Activated naive CD4-positive, alpha-beta T cell treated with anti-CD3 and anti-CD28 coated beads, Interleukin-2, amount 50 U/mL, for 72 hours (primary cell): ENCODE data around the gene ZDHHC16. TPM values are rescaled to one million over a fixed set of nuclear protein-coding genes. Genes with fewer than 3 reads are reported as not detected.

Experiments used
- ATAC-seq, 2 donors: fragments of 150-1000 bp; cut with Tn5 transposase; 2 replicates each; pipeline ENCODE4 v1.10.0; 2021; ENCODE audit warnings: mild to moderate bottlenecking in 2 of 2, moderate library complexity in 2 of 2
- DNase-seq, 2 donors: peaks; one replicate each; pipeline ENCODE4 v3.0.0; 2021 to 2022; ENCODE audit warnings: low spot score in 2 of 2
- H3K27ac Mint-ChIP-seq, 2 donors: one replicate each; pipeline ENCODE4 v1.8.0; 2022; ENCODE audit warnings: mild to moderate bottlenecking in 2 of 2, mixed read lengths in 2 of 2
- H3K36me3 Mint-ChIP-seq, 2 donors: one replicate each; pipeline ENCODE4 v1.8.0; 2022; ENCODE audit warnings: mixed read lengths in 2 of 2
- H3K9me3 Mint-ChIP-seq, 2 donors: one replicate each; pipeline ENCODE4 v1.8.0; 2022; ENCODE audit warnings: mixed read lengths in 2 of 2
- total RNA-seq, 2 donors: library from RNA; stranded (reverse); gene quantifications; one replicate each; pipeline ENCODE4 v1.2.3, GENCODE V29; 2022

Gene ZDHHC16
- total RNA-seq, 2 donors from 2014 or later = 25.4 to 45.0 TPM

DNA sequence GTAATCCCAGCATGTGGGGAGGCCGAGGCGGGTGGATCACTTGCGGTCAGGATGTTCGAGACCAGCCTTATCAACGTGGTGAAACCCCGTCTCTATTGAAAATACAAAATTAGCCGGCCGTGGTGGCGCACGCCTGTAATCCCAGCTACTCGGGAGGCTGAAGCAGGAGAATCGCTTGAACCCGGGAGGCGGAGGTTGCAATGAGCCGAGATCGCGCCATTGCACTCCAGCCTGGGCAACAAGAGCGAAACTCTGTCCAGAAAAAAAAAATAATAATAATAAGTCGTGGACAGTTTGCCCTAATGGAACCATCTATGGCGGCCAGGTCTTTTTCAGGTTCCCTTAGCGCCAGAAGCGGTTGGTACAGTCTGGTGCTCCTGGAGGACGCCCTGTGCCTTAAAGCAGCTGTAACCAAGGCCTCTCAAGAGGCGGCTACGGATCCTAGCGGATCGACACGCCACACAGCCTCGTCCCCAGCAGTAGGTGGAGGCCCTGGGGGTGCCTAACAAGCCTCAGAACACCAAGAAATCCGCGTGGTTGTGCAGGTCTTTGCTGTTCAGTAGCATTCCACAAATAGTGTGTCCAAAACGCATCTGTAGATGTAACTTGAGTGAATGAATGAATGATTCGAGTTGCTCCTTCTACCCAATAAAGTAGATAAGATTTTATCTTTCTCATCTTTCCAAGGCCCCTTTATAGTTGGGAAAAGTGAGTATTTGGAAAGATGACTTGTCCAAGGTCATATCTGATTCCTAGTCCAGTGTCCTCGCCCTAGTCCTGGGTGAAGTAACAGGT lies 19.0 kb upstream of the ZDHHC16 start:
- peaks cover 45 to 63% of the 10 kb centered on the region in 2 donors for H3K36me3 Mint-ChIP-seq
- peak overlapping the region; percentile 96 to 99 for H3K27ac Mint-ChIP-seq
- no peak for ATAC-seq
- no peak for DNase-seq
- no peaks in the 10 kb centered on the region for H3K9me3 Mint-ChIP-seq

DNA sequence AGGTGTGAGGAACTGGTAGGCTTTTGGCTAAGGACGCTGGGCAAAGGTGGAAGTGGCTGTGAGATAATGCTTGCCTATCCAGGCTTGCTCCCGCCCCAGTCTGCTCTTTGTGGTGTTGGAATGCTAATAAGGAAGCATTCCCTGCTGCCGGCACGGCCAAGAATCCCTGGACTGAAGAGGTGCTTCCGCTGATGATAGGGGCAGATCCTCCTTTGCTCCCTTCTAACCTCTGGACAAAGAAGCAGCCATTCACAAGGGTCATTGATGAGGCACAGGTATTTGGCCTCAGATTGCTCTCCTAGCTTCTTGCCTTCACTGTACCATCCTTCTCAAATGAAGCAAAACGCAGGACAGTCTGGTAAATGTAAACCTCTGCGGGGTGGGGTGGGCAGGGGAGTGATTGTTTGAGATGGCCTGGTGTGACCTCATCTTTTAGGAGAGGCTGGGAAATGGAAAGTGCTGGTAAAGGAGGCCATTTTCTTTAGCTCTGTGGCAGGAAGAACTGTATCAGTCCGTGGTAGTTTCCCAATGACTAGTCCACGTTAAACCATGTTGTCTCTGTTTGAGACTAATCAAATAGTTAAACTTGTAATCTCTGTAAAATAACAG lies 18.3 kb upstream of the ZDHHC16 start:
- peak overlapping the region; percentile 96 to 99 for H3K27ac Mint-ChIP-seq
- ATAC-seq (peak; percentile 41 to 50), DNase-seq (no peak)
- H3K36me3 Mint-ChIP-seq = peaks cover 45 to 65% of the 10 kb centered on the region in 2 donors
- H3K9me3 Mint-ChIP-seq = no peaks in the 10 kb centered on the region

- peaks cover 45 to 65% of the 10 kb centered on the region in 2 donors for H3K36me3 Mint-ChIP-seq
- no peaks in the 10 kb centered on the region for H3K9me3 Mint-ChIP-seq
- peak in 1 of 2 donors; percentile 3 for ATAC-seq
Measured at GRCh38 chr10:97428572-97428981, 17.4 kb upstream of the ZDHHC16 start.

DNA sequence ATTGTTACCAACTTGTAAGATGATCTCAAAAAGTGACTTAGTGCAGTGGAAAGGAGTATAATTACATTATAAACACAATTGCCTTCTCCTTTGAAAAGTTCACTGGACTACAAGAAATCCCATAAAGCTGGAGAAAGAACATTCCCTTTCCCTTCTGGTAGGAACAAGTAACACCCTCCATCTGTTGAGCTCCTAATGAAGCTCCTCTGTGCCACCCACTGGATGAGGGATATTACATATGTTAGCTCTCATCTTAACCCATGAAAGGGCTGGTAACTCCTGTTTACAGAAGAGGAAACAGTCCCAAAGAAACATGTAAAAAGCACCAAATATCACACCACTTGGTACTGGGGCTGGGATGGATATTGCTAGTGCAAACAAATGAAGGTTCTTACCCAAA lies 11.9 kb upstream of the ZDHHC16 start:
- Mint-ChIP-seq H3K36me3 (peaks cover 13 to 31% of the 10 kb centered on the region in 2 donors), H3K9me3 (no peaks in the 10 kb centered on the region), H3K27ac (peak overlapping the region; percentile 54 to 89)
- DNase-seq = no peak
- no peak for ATAC-seq

More at GRCh38 chr10:97428572-97428981, 17.4 kb upstream of the ZDHHC16 start:
- DNase-seq = no peak
- peak overlapping the region; percentile 96 to 99 for H3K27ac Mint-ChIP-seq

DNA sequence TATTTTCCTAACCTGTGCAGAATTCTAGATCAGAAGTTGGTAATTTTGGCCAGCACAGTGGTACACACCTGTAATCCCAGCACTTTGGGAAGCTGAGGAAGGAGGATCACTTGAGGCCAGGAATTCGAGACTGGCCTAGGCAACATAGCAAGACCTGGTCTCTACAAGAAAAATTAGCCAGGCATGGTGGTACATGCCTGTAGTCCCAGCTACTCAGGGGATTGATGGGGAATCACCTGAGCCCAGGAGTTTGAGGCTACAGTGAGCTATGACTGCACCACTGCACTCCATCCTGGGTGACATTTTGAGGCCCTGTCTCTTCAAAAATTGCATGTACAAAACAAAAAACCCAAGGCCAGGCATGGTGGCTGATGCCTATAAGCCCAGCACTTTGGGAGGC lies 11.4 kb upstream of the ZDHHC16 start:
- Mint-ChIP-seq H3K27ac (peak overlapping the region; percentile 29 to 54), H3K36me3 (peaks cover 13 to 26% of the 10 kb centered on the region in 2 donors), H3K9me3 (no peaks in the 10 kb centered on the region)
- DNase-seq (no peak), ATAC-seq (peak; percentile 27 to 56)

- Mint-ChIP-seq H3K36me3 (peaks cover 13 to 20% of the 10 kb centered on the region in 2 donors), H3K27ac (peak overlapping the region; percentile 2 to 54), H3K9me3 (no peaks in the 10 kb centered on the region)
- DNase-seq = no peak
- ATAC-seq = no peak
Measured at GRCh38 chr10:97435211-97435610, 10.8 kb upstream of the ZDHHC16 start.

- Mint-ChIP-seq H3K36me3 (peaks cover 17 to 32% of the 10 kb centered on the region in 2 donors), H3K9me3 (no peaks in the 10 kb centered on the region), H3K27ac (no peak overlapping the region)
- ATAC-seq = no peak
- DNase-seq = no peak
Measured at GRCh38 chr10:97442277-97442676, 3.7 kb upstream of the ZDHHC16 start.

DNA sequence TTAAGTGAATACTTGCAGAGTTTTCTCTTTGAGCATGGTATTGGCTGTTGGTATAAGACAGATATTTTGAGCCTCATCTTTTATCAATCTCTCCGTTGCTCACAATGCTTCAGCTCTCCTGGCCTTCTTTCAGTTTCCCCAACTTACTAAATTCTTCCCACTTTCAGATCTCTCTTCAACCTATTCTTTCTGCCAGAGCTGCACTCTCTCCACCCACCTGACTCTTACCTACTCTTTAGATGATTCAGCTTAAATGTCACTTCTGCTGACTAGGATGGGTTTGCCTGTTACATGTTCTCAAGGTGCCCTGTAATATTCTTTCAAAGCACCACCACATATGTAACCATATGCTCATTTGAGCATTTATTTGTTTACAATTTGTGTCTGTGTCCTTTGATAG lies 1.8 kb upstream of the ZDHHC16 start:
- peak; percentile 17 to 41 for ATAC-seq
- peaks cover 26 to 32% of the 10 kb centered on the region in 2 donors for H3K36me3 Mint-ChIP-seq
- DNase-seq = no peak
- peak overlapping the region; percentile 0 to 96 for H3K27ac Mint-ChIP-seq
- H3K9me3 Mint-ChIP-seq = no peaks in the 10 kb centered on the region

- H3K27ac Mint-ChIP-seq = peak overlapping the region; percentile 91 to 96
- peak in 1 of 2 donors; percentile 1 for ATAC-seq
- no peaks in the 10 kb centered on the region for H3K9me3 Mint-ChIP-seq
- H3K36me3 Mint-ChIP-seq = peaks cover 29 to 32% of the 10 kb centered on the region in 2 donors
- no peak for DNase-seq
Measured at GRCh38 chr10:97445357-97445721, 636 bp upstream of the ZDHHC16 start.

- Mint-ChIP-seq H3K27ac (no peak overlapping the region), H3K36me3 (peaks cover 10 to 35% of the 10 kb centered on the region in 2 donors), H3K9me3 (no peaks in the 10 kb centered on the region)
- DNase-seq (no peak), ATAC-seq (no peak)
Measured at GRCh38 chr10:97450828-97451227, 4.9 kb downstream of the ZDHHC16 start.

- no peak for ATAC-seq
- no peak for DNase-seq
- peak overlapping the region; percentile 89 to 90 for H3K27ac Mint-ChIP-seq
- peaks cover 9 to 30% of the 10 kb centered on the region in 2 donors for H3K36me3 Mint-ChIP-seq
- H3K9me3 Mint-ChIP-seq = no peaks in the 10 kb centered on the region
Measured at GRCh38 chr10:97451605-97452004, 5.6 kb downstream of the ZDHHC16 start.

- no peak for ATAC-seq
- peak overlapping the region; percentile 89 to 90 for H3K27ac Mint-ChIP-seq
Measured at GRCh38 chr10:97452352-97452751, 6.4 kb downstream of the ZDHHC16 start.

GRCh38 chr10:97454330-97455036 lies 8.5 kb downstream of the ZDHHC16 start:
- DNase-seq = peak in 1 of 2 donors; percentile 26
- H3K27ac Mint-ChIP-seq = peak overlapping the region; percentile 89 to 98
- peak; percentile 67 to 76 for ATAC-seq
- peaks cover 12 to 42% of the 10 kb centered on the region in 2 donors for H3K36me3 Mint-ChIP-seq
- no peaks in the 10 kb centered on the region for H3K9me3 Mint-ChIP-seq

More at GRCh38 chr10:97452352-97452751, 6.4 kb downstream of the ZDHHC16 start:
- Mint-ChIP-seq H3K9me3 (no peaks in the 10 kb centered on the region), H3K36me3 (peaks cover 9 to 34% of the 10 kb centered on the region in 2 donors)
- no peak for DNase-seq

GRCh38 chr10:97456034-97456685 lies 10.2 kb downstream of the ZDHHC16 start:
- Mint-ChIP-seq H3K27ac (peak overlapping the region; percentile 60 to 89), H3K9me3 (no peaks in the 10 kb centered on the region), H3K36me3 (peaks cover 22 to 43% of the 10 kb centered on the region in 2 donors)
- DNase-seq = no peak
- ATAC-seq = no peak

DNA sequence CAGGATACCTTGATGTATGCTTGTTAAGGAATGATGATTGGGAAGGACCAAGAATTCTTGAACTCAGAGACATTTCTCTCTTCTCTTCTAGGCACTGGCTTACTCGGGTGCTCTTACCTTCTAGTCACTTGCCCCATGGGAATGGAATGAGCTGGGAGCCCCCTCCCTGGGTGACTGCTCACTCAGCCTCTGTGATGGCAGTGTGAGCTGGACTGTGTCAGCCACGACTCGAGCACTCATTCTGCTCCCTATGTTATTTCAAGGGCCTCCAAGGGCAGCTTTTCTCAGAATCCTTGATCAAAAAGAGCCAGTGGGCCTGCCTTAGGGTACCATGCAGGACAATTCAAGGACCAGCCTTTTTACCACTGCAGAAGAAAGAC lies 10.7 kb downstream of the ZDHHC16 start:
- Mint-ChIP-seq H3K9me3 (no peaks in the 10 kb centered on the region), H3K36me3 (peaks cover 22 to 43% of the 10 kb centered on the region in 2 donors), H3K27ac (peak overlapping the region; percentile 60 to 89)
- no peak for ATAC-seq
- no peak for DNase-seq

GRCh38 chr10:97459111-97459510 lies 13.1 kb downstream of the ZDHHC16 start:
- H3K36me3 Mint-ChIP-seq = peaks cover 13 to 48% of the 10 kb centered on the region in 2 donors

More at GRCh38 chr10:97459111-97459510, 13.1 kb downstream of the ZDHHC16 start:
- no peak for ATAC-seq
- Mint-ChIP-seq H3K9me3 (no peaks in the 10 kb centered on the region), H3K27ac (peak overlapping the region; percentile 65 to 84)
- no peak for DNase-seq
